HepG2 (cell line): Measurements from ENCODE around the gene TLCD3B. TPM values are rescaled to one million over a fixed set of nuclear protein-coding genes. Genes with fewer than 3 reads are reported as not detected.

Experiments used
- ASH2L ChIP-seq: fragments of 300-600, 200-600 bp; sonication (generic); IDR thresholded peaks from 2 replicates; pipeline ENCODE4 v1.7.0; 2017; ENCODE audit warnings: low read depth, mild to moderate bottlenecking, moderate library complexity, mixed read lengths, low read length; ENCODE audit not compliant: insufficient read length
- FOXA3 ChIP-seq: IDR thresholded peaks from 2 replicates; pipeline ENCODE4 v1.6.1; 2016; ENCODE audit warnings: missing genetic modification reagents, missing compliant biosample characterization
- HOXD1 ChIP-seq: sonication (generic); formaldehyde crosslinking; IDR thresholded peaks from 2 replicates; pipeline ENCODE4 v1.5.0; 2020; ENCODE audit warnings: missing genetic modification reagents
- KLF12 ChIP-seq: sonication (generic); formaldehyde crosslinking; IDR thresholded peaks from 2 replicates; pipeline ENCODE4 v1.4.0; 2020; ENCODE audit warnings: missing genetic modification reagents, borderline replicate concordance
- RARG ChIP-seq: sonication (generic); formaldehyde crosslinking; IDR thresholded peaks from 2 replicates; pipeline ENCODE4 v1.4.0; 2020; ENCODE audit warnings: low read depth, mild to moderate bottlenecking, missing genetic modification reagents
- ZBTB2 ChIP-seq: sonication (generic); formaldehyde crosslinking; IDR thresholded peaks from 2 replicates; pipeline ENCODE4 v1.8.0; 2022; ENCODE audit warnings: low read depth, missing genetic modification reagents
- ZFY ChIP-seq: sonication (generic); formaldehyde crosslinking; IDR thresholded peaks from 2 replicates; pipeline ENCODE4 v1.4.0; 2020; ENCODE audit warnings: missing genetic modification reagents
- ZHX1 ChIP-seq: sonication (generic); formaldehyde crosslinking; IDR thresholded peaks from 2 replicates; pipeline ENCODE4 v1.8.1; 2022; ENCODE audit warnings: low read depth, mild to moderate bottlenecking, missing genetic modification reagents
- ZNF275 ChIP-seq: sonication (generic); formaldehyde crosslinking; IDR thresholded peaks from 2 replicates; pipeline ENCODE4 v1.8.0; 2022; ENCODE audit warnings: missing genetic modification reagents, mild to moderate bottlenecking, inconsistent platforms, borderline replicate concordance
- ZNF280B ChIP-seq: sonication (generic); formaldehyde crosslinking; IDR thresholded peaks from 2 replicates; pipeline ENCODE4 v1.5.0; 2020; ENCODE audit warnings: missing genetic modification reagents, mild to moderate bottlenecking, borderline replicate concordance
- ZNF687 ChIP-seq: sonication (generic); formaldehyde crosslinking; IDR thresholded peaks from 2 replicates; pipeline ENCODE4 v1.5.1; 2020; ENCODE audit warnings: mild to moderate bottlenecking, missing genetic modification reagents, moderate library complexity
- ZNF773 ChIP-seq: sonication (generic); formaldehyde crosslinking; IDR thresholded peaks from 2 replicates; pipeline ENCODE4 v1.4.0; 2020; ENCODE audit warnings: missing genetic modification reagents, borderline replicate concordance
- ZNF800 ChIP-seq: sonication (generic); formaldehyde crosslinking; IDR thresholded peaks from 2 replicates; pipeline ENCODE4 v1.4.0; 2020; ENCODE audit warnings: missing genetic modification reagents
- polyA plus RNA-seq, 8 experiments: library from polyadenylated mRNA; depleted of rRNA in 3 of 8; stranded (reverse) in 7 of 8; unstranded in 1 of 8; fragments of >200 nt; fragmentation: Illumina TruSeq in 4 of 8; extraction: Trizol in 4 of 8; gene quantifications; 2 replicates each; pipeline versions ENCODE4 v1.2.1 to v1.2.3, GENCODE V29; 2011 to 2016; ENCODE audit warnings: low read depth in 4 of 8, missing spikeins in 1 of 8, mixed read lengths in 1 of 8; ENCODE audit not compliant: insufficient read depth in 1 of 8
- total RNA-seq, 5 experiments: library from RNA; depleted of rRNA; stranded (reverse); fragments of >200 nt; fragmentation: Illumina TruSeq; extraction: Trizol; gene quantifications; 2 replicates each; pipeline ENCODE4 v1.2.3, GENCODE V29; 2016; ENCODE audit warnings: low read depth in 1 of 5

Gene TLCD3B
- total and polyA plus RNA-seq, 2 of the 13 experiments (the other 11 are each of a cell fraction or from before 2014, with no cell fraction given), result not detected

GRCh38 chr16:29995911-29996765 lies 34.9 kb downstream of the TLCD3B start, which contains the start of gene INO80E (continued):
- TF ChIP-seq ZNF687 (CRISPR knock-in tag) (peak; percentile 96), FOXA3 (CRISPR knock-in tag) (peak; percentile 86), RARG (CRISPR knock-in tag) (no peak), ZNF275 (CRISPR knock-in tag) (0 out of 2 replicates have a peak, but pooled peaks have one; percentile 54), ZNF280B (CRISPR knock-in tag) (0 out of 2 replicates have a peak, but pooled peaks have one; percentile 58), ASH2L (peak; percentile 98), KLF12 (CRISPR knock-in tag) (peak; percentile 98), ZNF800 (CRISPR knock-in tag) (peak; percentile 88), ZBTB2 (CRISPR knock-in tag) (peak; percentile 86), HOXD1 (CRISPR knock-in tag) (no peak; the same call in 1 of the 2 replicates), ZHX1 (peak; percentile 100), ZNF773 (0 out of 2 replicates have a peak, but pooled peaks have one; percentile 29), ZFY (CRISPR knock-in tag) (peak; percentile 96)
